Activated CD8-positive, alpha-beta memory T cell treated with anti-CD3 and anti-CD28 coated beads for 24 hours (primary cell): ENCODE data around the gene PLOD3.
"Not testable (repeated sequence)": the region's sequence is repeated elsewhere in the genome, so short reads cannot be mapped to it uniquely, and the experiment has no call there.

Experiments
- DNase-seq: peaks from one replicate; pipeline ENCODE4 v3.0.0-alpha.2; 2020

PLOD3 gene

GRCh38 chr7:101217388-101218235 is at the start of gene PLOD3, which contains the start of gene ZNHIT1:
Gene PLOD3, minus strand, starts transcription at chr7:101217581. Its CDS starts 307 bp downstream, at chr7:101217274.
Gene ZNHIT1, plus strand, starts transcription at chr7:101218165. Its CDS starts 31 bp downstream, at chr7:101218196.
- peak; percentile 95 for DNase-seq

- no peak for DNase-seq
Measured at GRCh38 chr7:101265622-101266516, 48.5 kb upstream of the PLOD3 start.

GRCh38 chr7:101264102-101264706 is 46.8 kb upstream of the PLOD3 start:
- DNase-seq: not testable (repeated sequence)

- no peak for DNase-seq
Measured at GRCh38 chr7:101258243-101258731, 40.9 kb upstream of the PLOD3 start.

- no peak for DNase-seq
Measured at GRCh38 chr7:101255796-101256195, 38.4 kb upstream of the PLOD3 start.

GRCh38 chr7:101253199-101253598 is 35.8 kb upstream of the PLOD3 start:
- DNase-seq: not testable (repeated sequence)

GRCh38 chr7:101251871-101252659 is 34.7 kb upstream of the PLOD3 start:
- peak; percentile 99 for DNase-seq

GRCh38 chr7:101250324-101250723 is 32.9 kb upstream of the PLOD3 start:
- no peak for DNase-seq

GRCh38 chr7:101248276-101248675 is 30.9 kb upstream of the PLOD3 start:
- no peak for DNase-seq

GRCh38 chr7:101245147-101245668 is 27.8 kb upstream of the PLOD3 start:
- DNase-seq: no peak

GRCh38 chr7:101244375-101245146 is 27.2 kb upstream of the PLOD3 start, which contains the start of gene FIS1:
Gene FIS1, minus strand, starts transcription at chr7:101245081. Its CDS starts 77 bp downstream, at chr7:101245004.
- peak; percentile 98 for DNase-seq

- DNase-seq: no peak
Measured at GRCh38 chr7:101243646-101244374, 26.4 kb upstream of the PLOD3 start.

- DNase-seq: no peak
Measured at GRCh38 chr7:101241443-101242349, 24.3 kb upstream of the PLOD3 start.

- DNase-seq: no peak
Measured at GRCh38 chr7:101241015-101241363, 23.6 kb upstream of the PLOD3 start.

GRCh38 chr7:101240226-101241014 is 23.0 kb upstream of the PLOD3 start:
- no peak for DNase-seq

GRCh38 chr7:101239951-101240220 is 22.5 kb upstream of the PLOD3 start:
- DNase-seq: no peak

GRCh38 chr7:101239191-101239950 is 22.0 kb upstream of the PLOD3 start:
- DNase-seq: no peak
